KG1 (cell line): ENCODE results near the gene LEAP2.

Source experiments
- DNase-seq: peaks from one replicate; lab custom pipeline; 2025; lab: John Stamatoyannopoulos, UW

The LEAP2 gene

GRCh38 chr5:132877938-132878337 lies 4.5 kb downstream of the LEAP2 start:
- no peak for DNase-seq

DNA sequence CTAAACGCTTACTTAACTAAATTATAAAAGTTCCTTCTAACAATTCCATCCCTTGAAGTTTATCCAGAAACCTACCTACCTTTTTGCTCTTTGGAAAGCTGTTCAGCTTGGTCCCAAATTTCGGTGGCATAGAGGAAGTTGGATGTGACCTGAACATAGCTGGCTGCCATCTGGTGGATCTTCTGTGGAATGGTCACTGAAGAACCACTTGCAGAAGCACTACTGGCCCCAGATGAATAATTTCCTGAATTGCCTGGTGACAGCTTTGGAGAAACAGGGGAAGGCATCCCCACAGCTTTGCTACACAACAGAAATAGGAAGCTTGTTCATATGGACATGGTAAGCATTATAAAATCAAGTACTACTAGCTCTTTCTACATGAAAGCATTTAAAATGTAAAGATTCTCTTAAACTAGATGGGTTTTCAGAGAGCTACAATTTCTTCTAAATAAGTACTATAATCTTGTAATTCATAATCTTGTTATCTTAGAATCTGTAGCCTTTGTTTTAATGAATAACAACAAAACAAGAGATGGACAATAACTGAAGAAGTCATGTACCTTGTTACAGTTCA lies 9.9 kb downstream of the LEAP2 start:
- no peak for DNase-seq

DNA sequence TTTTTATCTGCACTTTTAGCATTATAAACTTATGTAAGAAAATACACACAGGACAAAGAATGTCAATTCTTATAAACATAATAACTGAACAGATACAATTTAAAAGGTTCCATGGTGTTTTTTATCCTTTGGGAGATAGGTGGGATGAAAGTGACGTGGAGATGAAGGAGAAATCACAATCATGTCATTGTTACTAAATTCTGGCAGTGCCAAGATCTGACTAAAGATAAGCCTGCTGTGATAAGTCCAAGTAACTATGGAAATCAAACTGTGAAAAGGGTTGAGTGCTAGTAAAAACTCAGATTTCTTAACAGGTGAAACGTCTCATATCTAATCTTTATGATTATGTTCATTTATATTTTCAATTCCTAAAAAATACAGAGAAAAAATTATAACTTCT lies 11.1 kb downstream of the LEAP2 start:
- no peak for DNase-seq

DNA sequence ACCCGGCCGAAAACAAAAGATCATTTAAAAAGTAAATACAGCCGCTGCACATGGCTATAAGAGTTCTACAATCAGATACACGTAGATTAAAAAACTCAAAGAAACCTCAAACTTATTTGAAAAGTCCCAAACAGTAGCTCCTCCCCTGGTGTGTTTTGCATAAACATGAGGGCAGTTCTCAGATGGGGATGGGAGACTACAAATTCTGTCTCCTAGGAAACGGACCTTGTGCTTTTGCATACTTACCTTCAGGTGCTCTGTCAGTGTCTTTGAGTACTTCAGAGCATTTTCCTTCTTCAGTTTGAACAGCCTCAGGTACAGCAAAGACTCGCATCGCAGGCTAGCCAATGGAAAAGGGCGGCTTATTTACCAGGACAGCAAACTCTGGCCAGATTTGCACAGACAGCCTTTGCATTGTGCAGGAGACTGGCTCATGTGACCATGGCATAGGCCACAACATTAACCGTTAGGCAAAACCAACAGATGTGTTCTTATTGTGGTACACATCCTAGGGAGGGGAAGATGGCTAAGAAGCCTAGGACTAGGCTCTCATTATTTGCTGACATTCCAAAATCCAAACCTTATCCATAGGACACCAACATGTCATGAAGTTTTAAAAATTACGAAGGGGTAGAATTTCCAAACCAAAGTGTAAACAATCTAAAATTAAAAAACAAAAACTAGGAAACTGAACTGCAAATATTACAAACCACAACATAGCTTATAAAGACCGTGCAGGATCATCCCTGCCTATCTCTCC lies 12.8 kb downstream of the LEAP2 start:
- no peak for DNase-seq

GRCh38 chr5:132887283-132887682 lies 13.8 kb downstream of the LEAP2 start:
- DNase-seq = no peak

GRCh38 chr5:132889501-132889900 lies 16.0 kb downstream of the LEAP2 start:
- no peak for DNase-seq

GRCh38 chr5:132890817-132891216 lies 17.3 kb downstream of the LEAP2 start:
- DNase-seq = no peak

DNA sequence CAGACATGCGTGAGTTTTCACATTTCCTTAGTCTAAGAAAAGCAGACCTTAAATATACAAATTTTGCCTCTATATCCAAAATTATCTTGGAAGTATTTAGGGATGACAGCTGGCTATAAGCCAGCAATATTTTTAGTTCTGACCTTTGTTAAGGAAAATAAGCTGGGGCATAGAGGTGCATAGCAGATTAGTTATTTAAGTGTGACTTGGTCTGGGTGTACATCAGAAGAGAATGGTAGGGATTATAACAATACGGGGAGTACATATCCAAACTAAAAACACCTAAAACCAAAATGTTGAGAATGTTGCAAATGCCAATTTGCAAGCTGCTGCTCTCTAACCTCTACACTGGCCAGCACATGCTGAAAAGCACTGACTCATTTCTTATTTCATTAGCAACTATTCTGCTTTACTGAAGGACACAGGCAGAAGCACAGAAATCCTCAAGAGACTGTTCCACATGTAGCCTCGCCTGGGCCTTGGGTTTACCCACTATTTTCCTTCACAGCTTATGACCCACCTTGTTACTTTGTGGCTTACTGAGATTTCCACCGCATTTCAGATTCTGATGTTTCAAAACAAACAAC lies 22.3 kb downstream of the LEAP2 start:
- DNase-seq = no peak

- no peak for DNase-seq
Measured at GRCh38 chr5:132896685-132897084, 23.2 kb downstream of the LEAP2 start.

GRCh38 chr5:132898094-132898493 lies 24.6 kb downstream of the LEAP2 start:
- no peak for DNase-seq

GRCh38 chr5:132901036-132901435 lies 27.6 kb downstream of the LEAP2 start:
- no peak for DNase-seq

DNA sequence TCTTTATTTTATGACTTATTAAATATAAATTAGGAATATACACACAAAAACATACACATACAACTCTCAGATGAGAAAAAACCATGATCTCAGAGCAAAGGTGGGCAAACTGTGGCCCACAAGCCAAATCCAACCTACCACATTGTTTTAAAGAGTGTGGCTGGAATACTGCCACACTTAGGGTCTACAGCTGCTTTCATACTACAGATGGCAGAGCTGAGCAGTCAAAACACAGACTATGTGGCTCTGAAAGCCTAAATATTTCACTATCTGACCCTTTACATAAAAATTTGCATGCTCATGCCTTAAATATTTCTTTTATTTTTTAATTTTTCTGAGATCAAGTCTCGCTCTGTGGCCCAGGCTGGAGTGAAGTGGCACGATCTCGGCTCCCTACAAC lies 28.3 kb downstream of the LEAP2 start:
- no peak for DNase-seq

DNA sequence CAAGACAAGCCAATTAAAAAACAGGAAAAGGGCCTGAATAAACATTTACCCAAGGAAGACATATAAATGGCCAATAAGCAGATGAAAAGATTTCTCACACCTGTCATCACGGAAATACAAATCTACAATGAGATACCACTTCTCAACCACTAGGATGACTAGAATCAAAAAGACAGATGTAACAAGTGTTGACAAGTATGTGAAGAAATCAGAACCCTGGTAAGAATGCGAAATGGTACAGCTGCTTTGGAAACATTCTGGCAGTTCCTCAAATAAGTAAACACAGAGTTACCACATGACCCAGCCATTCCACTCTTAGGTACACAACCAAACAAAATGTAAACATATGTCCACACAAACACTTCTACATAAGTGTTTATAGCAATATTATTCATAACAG lies 32.5 kb downstream of the LEAP2 start:
- DNase-seq = no peak

DNA sequence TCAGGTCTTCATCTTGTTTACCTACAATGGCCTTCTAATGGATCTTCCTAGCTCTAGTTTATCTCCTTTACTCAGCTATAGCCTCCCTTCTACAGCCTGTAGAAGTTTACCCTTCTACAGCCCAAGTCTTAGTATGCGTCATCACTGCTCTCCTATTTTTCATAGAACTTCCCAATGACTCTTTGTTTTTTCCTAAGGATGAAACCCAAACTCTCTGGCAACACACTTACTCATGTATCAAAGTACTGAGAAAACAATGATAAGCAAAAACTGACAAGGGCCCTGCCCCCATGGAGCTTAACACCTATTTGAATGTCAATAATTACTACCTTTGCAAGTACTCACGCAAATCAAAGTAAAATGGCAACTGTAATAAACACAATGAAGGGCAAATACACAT lies 33.7 kb downstream of the LEAP2 start:
- DNase-seq = no peak

DNA sequence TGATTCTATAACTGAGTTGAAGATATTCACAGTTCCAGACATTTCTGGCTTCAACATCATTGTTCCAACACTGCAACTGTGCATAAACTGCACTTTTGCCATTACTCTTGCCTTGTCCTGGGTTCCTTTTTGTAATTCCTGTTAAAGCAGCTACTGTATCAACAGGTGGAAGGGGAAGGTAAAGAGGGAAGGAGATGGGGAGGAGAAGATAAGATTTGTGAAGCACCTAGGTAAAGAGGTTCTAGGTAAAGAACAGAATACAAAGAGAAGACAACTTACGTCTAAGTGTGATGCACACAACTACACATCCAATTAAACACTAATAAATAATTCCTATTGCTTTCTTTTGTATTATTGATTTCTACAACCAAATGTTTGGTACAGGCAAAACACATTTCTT lies 36.2 kb downstream of the LEAP2 start:
- DNase-seq = no peak

GRCh38 chr5:132915681-132916080 lies 42.2 kb downstream of the LEAP2 start:
- no peak for DNase-seq

DNA sequence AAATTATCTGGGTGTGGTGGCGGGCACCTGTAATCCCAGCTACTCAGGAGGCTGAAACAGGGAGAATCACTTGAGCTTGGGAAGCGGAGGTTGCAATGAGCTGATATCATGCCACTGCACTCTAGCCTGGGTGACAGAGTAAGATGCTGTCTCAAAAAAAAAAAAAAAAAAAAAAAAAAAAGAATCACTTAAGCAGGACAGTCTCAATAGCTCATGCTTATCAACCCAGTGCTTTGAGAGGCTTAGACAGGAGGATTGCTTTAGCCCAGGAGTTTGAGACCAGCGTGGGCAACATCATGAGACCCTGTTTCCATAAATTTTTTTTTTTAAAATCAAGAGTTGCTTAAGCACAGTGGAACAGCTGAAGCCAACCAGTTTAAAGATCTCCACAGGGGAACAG lies 42.6 kb downstream of the LEAP2 start:
- DNase-seq = no peak
